IMR-90 (cell line): ENCODE data around the gene TCERG1L. TPM values are rescaled to one million over a fixed set of nuclear protein-coding genes. Genes with fewer than 3 reads are reported as not detected.

Experiments
- ATAC-seq: fragments of 200-7000 bp; cut with Tn5 transposase; 2 replicates; pipeline ENCODE4 v1.9.1; 2020; ENCODE audit warnings: low read depth, mild to moderate bottlenecking, moderate library complexity
- BruUV-seq: library from RNA; stranded (reverse); fragments of 400-500 nt; replicated peaks from 2 replicates; lab custom pipeline; 2021; lab: Mats Ljungman, UMichigan
- CTCF ChIA-PET: fragments of 300-600 bp; formaldehyde crosslinking; extraction: SDS; loops from one replicate; lab custom pipeline; 2021; ENCODE audit warnings: antibody characterized with exemption; lab: Yijun Ruan, JAX
- POLR2A ChIA-PET: fragments of 300-600 bp; sonication (Branson Sonifier 250); formaldehyde crosslinking; loops from one replicate; lab custom pipeline; 2022; ENCODE audit warnings: antibody characterized with exemption; ENCODE audit not compliant: unreplicated experiment; lab: Charles Lee
- DNase-seq: peaks from one replicate; pipeline ENCODE4 v3.0.0; 2013
- H2AFZ ChIP-seq: replicated peaks from 2 replicates; pipeline ENCODE3; 2013; ENCODE audit warnings: low read length, mild to moderate bottlenecking; ENCODE audit not compliant: poor library complexity
- H2AK5ac ChIP-seq: 2 replicates; pipeline ENCODE4 v1.6.1; 2013; ENCODE audit warnings: low read depth, low read length, inconsistent platforms
- H2AK9ac ChIP-seq: replicated peaks from 2 replicates; pipeline ENCODE3; 2013; ENCODE audit warnings: mild to moderate bottlenecking, low read depth, low read length, moderate library complexity; ENCODE audit not compliant: poor library complexity
- H2BK120ac ChIP-seq: 2 replicates; pipeline ENCODE4 v1.6.1; 2013; ENCODE audit warnings: low read depth, low read length, inconsistent platforms
- H2BK15ac ChIP-seq: 3 replicates; pipeline ENCODE4 v1.6.1; 2013; ENCODE audit warnings: low read depth, low read length, inconsistent platforms
- H2BK20ac ChIP-seq: 2 replicates; pipeline ENCODE4 v1.6.1; 2013; ENCODE audit warnings: low read depth, mild to moderate bottlenecking, inconsistent platforms, low read length, moderate library complexity
- H2BK5ac ChIP-seq: 2 replicates; pipeline ENCODE4 v1.6.1; 2013; ENCODE audit warnings: mild to moderate bottlenecking, low read depth, low read length, inconsistent platforms; ENCODE audit not compliant: poor library complexity, severe bottlenecking
- H3K14ac ChIP-seq: replicated peaks from 2 replicates; pipeline ENCODE4 v1.6.1; 2013; ENCODE audit warnings: low read depth, low read length, inconsistent platforms
- H3K18ac ChIP-seq: 2 replicates; pipeline ENCODE4 v1.6.1; 2013; ENCODE audit warnings: low read depth, low read length, control low read depth
- H3K23ac ChIP-seq: 2 replicates; pipeline ENCODE4 v1.6.1; 2013; ENCODE audit warnings: low read depth, low read length, inconsistent platforms
- H3K27ac ChIP-seq: 2 replicates; pipeline ENCODE4 v1.5.1; 2013; ENCODE audit warnings: mild to moderate bottlenecking, control low read depth, low read length; ENCODE audit not compliant: insufficient read depth
- H3K27me3 ChIP-seq: 2 replicates; pipeline ENCODE4 v1.6.1; 2013; ENCODE audit warnings: low read length; ENCODE audit not compliant: control insufficient read depth, insufficient read depth
- H3K36me3 ChIP-seq: 2 replicates; pipeline ENCODE4 v1.6.1; 2013; ENCODE audit warnings: low read length, mixed read lengths; ENCODE audit not compliant: control insufficient read depth, insufficient read depth
- H3K4ac ChIP-seq: 2 replicates; pipeline ENCODE4 v1.6.1; 2013; ENCODE audit warnings: low read depth, low read length, inconsistent platforms
- H3K4me1 ChIP-seq: 2 replicates; pipeline ENCODE4 v1.6.1; 2013; ENCODE audit warnings: low read length, mixed read lengths; ENCODE audit not compliant: control insufficient read depth, insufficient read depth
- H3K4me2 ChIP-seq: 2 replicates; pipeline ENCODE4 v1.6.1; 2013; ENCODE audit warnings: low read depth, mild to moderate bottlenecking, control low read depth, low read length, moderate library complexity
- H3K4me3 ChIP-seq: 2 replicates; pipeline ENCODE4 v1.5.1; 2013; ENCODE audit warnings: low read depth, mild to moderate bottlenecking, control low read depth, low read length, moderate library complexity; ENCODE audit not compliant: insufficient read depth
- H3K56ac ChIP-seq: 2 replicates; pipeline ENCODE4 v1.6.1; 2013; ENCODE audit warnings: low read length, inconsistent platforms; ENCODE audit not compliant: insufficient read depth; ENCODE audit errors: extremely low read depth
- H3K79me1 ChIP-seq, 2 experiments: 2 replicates each; pipeline ENCODE4 v1.6.1; 2013; ENCODE audit warnings: low read length in 2 of 2, inconsistent platforms in 1 of 2, low read depth in 1 of 2
- H3K9ac ChIP-seq: 2 replicates; pipeline ENCODE4 v1.6.1; 2013; ENCODE audit warnings: low read depth, low read length, control low read depth
- H3K9me1 ChIP-seq: 2 replicates; pipeline ENCODE4 v1.6.1; 2013; ENCODE audit warnings: low read length, inconsistent platforms; ENCODE audit not compliant: insufficient read depth
- H3K9me3 ChIP-seq: 2 replicates; pipeline ENCODE4 v1.6.1; 2013; ENCODE audit warnings: low read length; ENCODE audit not compliant: control insufficient read depth, insufficient read depth
- H4K20me1 ChIP-seq: 2 replicates; pipeline ENCODE4 v1.6.1; 2013; ENCODE audit warnings: low read length, inconsistent platforms; ENCODE audit not compliant: insufficient read depth
- H4K5ac ChIP-seq: 2 replicates; pipeline ENCODE4 v1.6.1; 2013; ENCODE audit warnings: mild to moderate bottlenecking, low read depth, low read length, control low read depth
- H4K8ac ChIP-seq, 2 experiments: 2 replicates each; pipeline ENCODE4 v1.6.1; 2013; ENCODE audit warnings: low read depth in 2 of 2, low read length in 2 of 2, control low read depth in 1 of 2, inconsistent platforms in 1 of 2
- H4K91ac ChIP-seq: 2 replicates; pipeline ENCODE4 v1.6.1; 2013; ENCODE audit warnings: low read depth, low read length, inconsistent platforms; ENCODE audit not compliant: insufficient read depth
- BHLHE40 ChIP-seq: fragments of 150-350 bp; IDR thresholded peaks from 2 replicates; pipeline ENCODE4 v1.6.1; 2016; ENCODE audit warnings: mild to moderate bottlenecking, low read depth, low read length
- CEBPB ChIP-seq: IDR thresholded peaks from 2 replicates; pipeline ENCODE4 v1.6.1; 2012; ENCODE audit warnings: low read depth, low read length, improper control_type of control experiment
- CHD1 ChIP-seq: IDR thresholded peaks from 2 replicates; pipeline ENCODE4 v1.6.1; 2012; ENCODE audit warnings: low read depth, low read length, improper control_type of control experiment
- CTCF ChIP-seq: conservative IDR thresholded peaks from 2 replicates; pipeline ENCODE4 v1.5.1; 2012; ENCODE audit warnings: mild to moderate bottlenecking, low read depth, low read length, improper control_type of control experiment
- FOS ChIP-seq: fragments of 150-350 bp; IDR thresholded peaks from 2 replicates; pipeline ENCODE4 v1.6.1; 2016; ENCODE audit warnings: low read depth, low read length
- MAFK ChIP-seq: IDR thresholded peaks from 2 replicates; pipeline ENCODE4 v1.6.1; 2012; ENCODE audit warnings: low read depth, low read length, improper control_type of control experiment
- MAZ ChIP-seq: IDR thresholded peaks from 2 replicates; pipeline ENCODE4 v1.6.1; 2012; ENCODE audit warnings: low read depth, mild to moderate bottlenecking, low read length, improper control_type of control experiment, moderate library complexity, borderline replicate concordance
- MXI1 ChIP-seq: IDR thresholded peaks from 2 replicates; pipeline ENCODE4 v1.6.1; 2012; ENCODE audit warnings: low read depth, mild to moderate bottlenecking, low read length, moderate library complexity, borderline replicate concordance
- NFE2L2 ChIP-seq: fragments of 150-350 bp; IDR thresholded peaks from 2 replicates; pipeline ENCODE4 v1.6.1; 2016; ENCODE audit warnings: low read depth, mild to moderate bottlenecking, low read length
- POLR2A ChIP-seq: IDR thresholded peaks from 2 replicates; pipeline ENCODE4 v1.6.1; 2012; ENCODE audit warnings: mild to moderate bottlenecking, low read depth, low read length
- RAD21 ChIP-seq: IDR thresholded peaks from 2 replicates; pipeline ENCODE4 v1.6.1; 2012; ENCODE audit warnings: low read length, improper control_type of control experiment
- RCOR1 ChIP-seq: IDR thresholded peaks from 2 replicates; pipeline ENCODE4 v1.6.1; 2012; ENCODE audit warnings: mild to moderate bottlenecking, low read length, improper control_type of control experiment; ENCODE audit not compliant: insufficient replicate concordance
- SMC3 ChIP-seq: fragments of 150-350 bp; IDR thresholded peaks from 2 replicates; pipeline ENCODE4 v1.6.1; 2016; ENCODE audit warnings: low read depth, mild to moderate bottlenecking, antibody characterized with exemption, low read length, moderate library complexity
- USF2 ChIP-seq: fragments of 150-350 bp; IDR thresholded peaks from 2 replicates; pipeline ENCODE4 v1.6.1; 2017; ENCODE audit warnings: mild to moderate bottlenecking, antibody characterized with exemption, low read length, low read depth
- WGBS, 2 experiments: methylation state at CpG; one replicate each; pipeline versions ENCODE4 v1.1.5 to v1.1.7; 2013; ENCODE audit warnings: missing lambda C conversion rate in 2 of 2; ENCODE audit not compliant: insufficient read length in 1 of 2; ENCODE audit errors: extremely low coverage in 2 of 2; 5-methylcytosine and 5-hydroxymethylcytosine counted together
- dilution Hi-C: fragments of 300-500 bp; cut with HindIII; formaldehyde crosslinking; loops from one replicate; pipeline ENCODE4 v1.14.3; 2018; ENCODE audit warnings: low sequenced_read_pairs; ENCODE audit not compliant: unreplicated experiment
- in situ Hi-C: fragments of 300-500 bp; cut with MboI; formaldehyde crosslinking; loops from 3 replicates; pipeline ENCODE4 v1.14.3; 2019; ENCODE audit warnings: low sequenced_read_pairs, inconsistent platforms, mixed read lengths
- intact Hi-C: fragments of 100-400 bp; cut with micrococcal nuclease; formaldehyde crosslinking; loops from 2 replicates; pipeline ENCODE4 v1.10.0; 2022
- polyA plus RNA-seq, 3 experiments: library from polyadenylated mRNA; depleted of rRNA; stranded (reverse); fragments of >200 nt; gene quantifications; 2 replicates each; pipeline ENCODE4 v1.2.3, GENCODE V29; 2012; ENCODE audit warnings: low replicate concordance in 1 of 3
- total RNA-seq: library from RNA; depleted of rRNA; stranded (reverse); fragments of >200 nt; gene quantifications from 2 replicates; pipeline ENCODE4 v1.2.3, GENCODE V29; 2012

Gene TCERG1L
- total and polyA plus RNA-seq, 2 of the 4 experiments (the other 2 are of a cell fraction), result not detected

GRCh38 chr10:131092876-131093275 is 218.6 kb downstream of the TCERG1L start:
- Histone ChIP-seq H2AFZ (no peak overlapping the region), H3K4ac (no peak overlapping the region), H3K27me3 (no peaks in the 10 kb centered on the region), H4K20me1 (no peaks in the 10 kb centered on the region), H3K4me1 (no peaks in the 10 kb centered on the region), H3K4me2 (no peak overlapping the region), H2BK5ac (no peak overlapping the region), H3K36me3 (no peaks in the 10 kb centered on the region), H2BK15ac (no peak overlapping the region), H2BK120ac (no peak overlapping the region), H3K56ac (no peak overlapping the region), H2AK5ac (no peak overlapping the region), H3K9me1 (no peaks in the 10 kb centered on the region), H3K4me3 (no peak overlapping the region), H3K27ac (no peak overlapping the region), H3K23ac (no peak overlapping the region), H2AK9ac (no peak overlapping the region), H4K91ac (no peak overlapping the region), H3K18ac (no peak overlapping the region), H3K9me3 (peaks cover 42% of the 10 kb centered on the region), H4K5ac (no peak overlapping the region), H3K14ac (no peak overlapping the region), H3K79me1 (no peaks in the 10 kb centered on the region), H2BK20ac (no peak overlapping the region), H3K9ac (no peak overlapping the region), H4K8ac (no peak overlapping the region)
- dilution Hi-C loops (no loop called here), intact Hi-C loops (no loop called here), in situ Hi-C loops (no loop called here)
- 88% methylated on average over 3 of the region's 21 CpGs; no CpG with 5 or more reads in 1 of the 2 experiments for WGBS, 2 experiments
- DNase-seq (no peak), ATAC-seq (no peak)
- ChIA-PET POLR2A (no interaction called here), CTCF (no interaction called here)
- BruUV-seq, result no TSS peak
- TF ChIP-seq CTCF (no peak), USF2 (no peak), NFE2L2 (no peak), RCOR1 (no peak), FOS (no peak), MAFK (no peak), BHLHE40 (no peak), CHD1 (no peak), MAZ (no peak), CEBPB (no peak), RAD21 (no peak), POLR2A (no peak), SMC3 (no peak), MXI1 (no peak)
